GM21717 (cell line): ENCODE data around the gene PRCP.
"Not testable (repeated sequence)": the region's sequence is repeated elsewhere in the genome, so short reads cannot be mapped to it uniquely, and the experiment has no call there.

Experiments used
- ATAC-seq: cut with Tn5 transposase; IDR thresholded peaks from one replicate; pipeline ENCODE4 v1.9.1; 2021; ENCODE audit warnings: mild to moderate bottlenecking, moderate library complexity; ENCODE audit not compliant: unreplicated experiment

Gene PRCP

DNA sequence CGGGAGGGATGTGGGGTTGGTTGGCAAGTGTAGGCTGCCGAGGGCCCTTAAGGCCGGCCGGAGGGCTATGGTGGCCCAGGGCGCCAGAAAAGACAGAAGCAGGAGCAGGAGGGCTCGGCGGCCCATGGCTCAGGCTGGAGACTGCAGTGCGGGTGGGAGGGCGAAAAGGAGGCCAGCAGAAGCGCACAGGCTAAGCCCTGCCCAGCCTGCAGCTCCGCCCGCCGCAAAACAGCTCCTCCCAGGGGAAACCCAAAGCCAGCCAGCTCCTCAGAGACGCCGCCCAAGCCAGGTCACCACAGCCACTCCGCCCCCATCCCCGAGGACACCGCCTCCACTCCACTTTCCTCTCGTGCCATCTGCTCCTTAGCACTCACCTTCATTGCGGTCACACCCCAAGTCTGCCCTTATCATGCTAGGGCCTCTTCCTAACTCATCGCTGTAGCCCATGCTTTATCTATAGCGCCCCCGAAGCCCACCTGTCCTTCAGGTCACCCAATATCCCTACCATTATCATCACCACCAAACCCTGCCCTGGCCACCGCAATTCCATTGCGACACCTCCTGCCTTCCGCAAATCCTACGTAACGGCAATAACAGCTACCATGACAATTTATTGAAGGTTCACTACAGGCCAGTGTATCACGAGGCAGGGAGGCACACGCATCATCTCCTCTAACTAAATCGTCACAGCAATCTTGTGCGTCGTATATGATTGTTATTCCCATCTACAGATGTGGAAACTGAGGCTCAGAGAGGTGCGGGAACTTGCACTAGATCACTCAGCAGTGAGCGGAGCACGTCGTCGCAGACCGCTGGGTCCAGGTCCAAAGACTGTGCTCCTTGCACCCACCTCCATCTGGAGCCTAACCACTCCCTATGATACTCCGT is at the start of gene PRCP:
Gene PRCP (minus strand): TSS at position 154 of the 888 bp plus-strand sequence. CDS start 28 bp downstream, at position 126.
- ATAC-seq, result peak; percentile 88

DNA sequence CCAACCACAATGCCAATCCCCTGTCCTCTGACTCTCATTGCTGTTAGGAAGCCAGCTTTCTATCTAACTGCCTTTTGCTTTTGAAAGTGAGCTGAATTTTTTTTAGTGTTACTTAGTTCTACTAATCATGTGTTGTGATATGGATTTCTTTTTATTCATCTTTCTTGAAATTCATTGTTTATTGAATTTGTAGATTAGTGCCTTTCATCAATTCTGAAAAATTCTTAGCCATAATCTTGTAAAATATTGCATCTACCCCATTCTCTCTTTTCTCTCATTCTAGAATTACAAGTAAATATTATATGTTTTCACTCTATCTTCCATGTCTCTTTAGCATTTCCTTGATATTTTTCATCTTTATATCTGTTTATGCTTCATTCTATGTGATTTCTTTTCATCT is 49.1 kb upstream of the PRCP start:
- no peak for ATAC-seq

DNA sequence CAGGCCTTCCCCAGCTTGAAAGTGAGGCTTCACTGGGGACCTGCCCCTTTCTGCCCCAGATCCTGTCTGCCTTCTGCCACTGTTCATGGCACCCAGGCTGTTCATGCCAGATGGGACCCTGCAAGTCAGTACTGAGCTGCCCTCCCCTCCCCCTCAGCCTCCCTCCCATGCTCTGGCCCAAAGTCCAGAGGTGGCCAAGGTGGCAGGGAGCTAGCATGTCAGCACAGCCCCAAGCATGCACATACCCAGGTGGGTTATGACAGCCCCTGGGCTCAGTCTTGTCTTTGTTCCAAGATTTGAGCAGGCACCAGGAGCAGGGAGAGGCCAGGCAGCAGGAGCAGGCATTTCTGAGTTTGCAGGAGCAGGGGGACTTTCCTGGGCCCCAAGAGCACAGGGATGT is 45.5 kb upstream of the PRCP start:
- ATAC-seq, result no peak

DNA sequence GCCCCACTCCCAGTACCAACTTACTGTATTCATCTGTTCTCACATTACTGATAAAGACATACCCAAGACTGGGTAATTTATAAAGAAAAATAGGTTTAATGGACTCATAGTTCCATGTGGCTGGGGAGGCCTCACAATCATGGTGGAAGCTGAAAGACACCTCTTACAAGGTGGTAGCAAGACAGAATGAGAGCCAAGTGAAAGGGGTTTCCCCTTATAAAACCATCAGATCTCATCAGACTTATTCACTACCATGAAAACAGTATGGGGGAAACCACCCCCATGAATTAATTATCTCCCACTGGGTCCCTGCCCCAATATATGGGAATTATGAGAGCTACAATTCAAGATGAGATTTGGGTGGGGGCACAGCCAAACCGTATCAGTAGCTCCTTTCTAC is 44.8 kb upstream of the PRCP start:
- not testable (repeated sequence) for ATAC-seq

DNA sequence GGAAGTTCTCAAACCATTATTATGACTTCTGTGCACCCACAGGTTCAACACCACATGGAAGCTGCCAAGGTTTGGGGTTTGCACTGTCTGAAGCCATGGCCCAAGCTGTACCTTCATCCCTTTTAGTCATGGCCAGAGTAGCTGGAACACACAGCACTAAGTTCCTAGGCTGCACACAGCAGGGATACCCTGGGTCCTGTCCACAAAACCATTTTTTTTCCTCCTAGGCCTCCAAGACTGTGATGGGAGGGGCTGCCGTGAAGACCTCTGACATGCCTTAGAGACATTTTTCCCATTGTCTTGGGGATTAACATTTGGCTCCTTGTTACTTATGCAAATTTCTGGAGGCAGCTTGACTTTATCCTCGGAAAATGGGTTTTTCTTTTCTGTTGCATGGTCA is 44.0 kb upstream of the PRCP start:
- ATAC-seq, result no peak

DNA sequence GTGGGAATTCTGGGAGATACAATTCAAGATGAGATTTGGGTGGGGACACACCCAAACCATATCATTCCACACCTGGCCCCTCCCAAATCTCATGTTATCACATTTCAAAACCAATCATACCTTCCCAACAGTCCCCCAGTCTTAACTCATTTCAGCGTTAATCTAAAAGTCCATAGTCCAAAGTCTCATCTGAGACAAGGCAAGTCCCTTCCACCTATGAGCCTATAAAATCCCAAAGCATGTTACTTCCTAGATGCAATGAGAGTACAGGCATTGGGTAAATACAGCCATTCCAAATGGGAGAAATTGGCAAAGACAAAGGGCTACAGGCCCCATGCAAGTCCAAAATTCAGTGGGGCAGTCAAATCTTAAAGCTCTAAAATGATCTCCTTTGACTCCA is 43.2 kb upstream of the PRCP start:
- ATAC-seq, result not testable (repeated sequence)

DNA sequence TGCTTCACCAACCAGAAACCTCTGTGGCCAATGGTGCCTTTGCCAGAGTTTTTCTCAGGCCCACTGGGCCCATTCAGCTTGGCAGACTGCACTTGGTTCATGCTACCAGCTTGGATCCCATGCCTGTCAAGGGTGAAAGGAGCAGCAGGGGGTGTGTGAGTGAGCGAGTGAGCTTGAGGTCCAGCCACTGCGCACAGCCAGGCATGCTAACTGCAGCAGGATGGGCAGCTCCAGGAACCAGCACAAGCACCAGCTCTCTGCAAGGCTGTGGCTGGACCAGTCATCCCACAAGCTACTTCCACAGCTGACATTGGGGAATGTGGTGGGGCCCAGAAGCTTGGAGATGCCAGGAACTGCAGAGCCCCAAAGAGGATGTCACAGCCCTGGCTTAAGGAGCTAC is 42.1 kb upstream of the PRCP start:
- no peak for ATAC-seq

DNA sequence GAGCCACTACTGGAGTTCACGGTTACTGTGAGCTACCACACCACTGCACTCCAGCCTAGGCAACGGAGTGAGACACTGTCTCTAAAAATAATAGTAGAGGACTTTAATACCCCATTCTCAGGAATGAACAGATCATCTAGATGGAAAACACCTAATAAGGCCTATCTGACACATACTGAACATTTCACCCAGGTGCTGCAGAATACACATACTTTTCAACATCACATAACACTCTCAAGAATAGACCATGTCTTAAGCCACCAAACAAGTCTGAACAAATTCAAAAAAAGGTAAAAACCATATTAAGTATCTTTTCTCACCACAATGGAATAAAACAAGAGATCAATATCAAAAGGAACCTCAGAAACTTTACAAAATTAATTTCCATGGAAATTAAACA is 39.2 kb upstream of the PRCP start:
- ATAC-seq, result no peak

DNA sequence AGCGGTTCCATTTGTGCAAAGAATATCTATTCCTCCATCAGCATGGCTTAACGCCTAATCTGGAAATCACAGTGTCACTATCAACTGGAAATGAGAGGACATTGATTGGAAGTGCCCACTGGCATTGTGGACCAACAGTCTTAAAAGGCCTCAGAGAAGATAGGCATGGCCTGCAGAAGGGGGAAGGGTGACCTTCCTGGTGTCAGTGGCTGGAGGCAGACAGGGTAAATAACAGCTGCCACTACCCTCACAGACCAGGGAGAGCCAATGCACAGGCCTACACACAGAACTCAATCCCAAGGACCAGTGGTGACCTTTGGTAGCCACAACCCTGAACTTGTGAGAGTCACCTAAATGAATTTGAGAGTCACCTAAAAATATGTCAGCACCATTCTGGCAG is 37.3 kb upstream of the PRCP start:
- no peak for ATAC-seq

DNA sequence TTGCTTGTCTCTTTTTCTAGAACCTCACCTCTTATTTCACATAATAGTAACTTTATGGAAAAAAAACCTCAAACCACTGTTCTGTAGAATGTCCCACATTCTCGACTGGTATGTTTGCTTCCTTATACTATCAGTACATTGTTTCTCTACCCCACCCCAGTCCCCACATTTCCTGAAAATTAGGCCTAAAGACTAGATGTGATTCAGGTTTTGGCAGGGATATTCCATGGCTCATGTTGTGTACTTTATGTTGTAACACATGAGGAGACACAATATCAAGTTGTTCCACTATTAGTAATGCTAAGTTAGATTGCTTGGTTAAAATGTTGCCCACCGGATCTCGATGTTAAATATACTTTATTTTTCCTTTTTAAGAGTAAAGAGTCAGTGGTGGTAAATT is 36.0 kb upstream of the PRCP start:
- no peak for ATAC-seq

DNA sequence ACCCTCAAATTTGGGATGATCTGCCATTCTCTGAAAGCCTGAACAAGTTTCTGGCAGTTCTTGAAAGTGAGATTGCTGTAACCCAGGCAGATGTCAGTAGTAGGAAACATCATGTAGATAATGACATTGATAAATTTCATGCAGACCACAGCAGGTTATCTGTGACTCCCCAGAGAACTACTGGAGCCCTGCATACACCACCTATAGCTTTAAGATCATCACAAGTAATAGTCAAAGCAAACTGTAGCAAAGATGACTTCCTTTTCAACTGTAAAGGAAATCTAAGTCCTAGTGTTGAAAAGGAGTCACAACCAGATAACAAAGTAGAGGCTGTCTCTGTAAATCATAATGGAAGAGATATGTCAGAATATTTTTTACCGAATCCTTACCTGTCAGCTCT is 32.3 kb upstream of the PRCP start:
- no peak for ATAC-seq

DNA sequence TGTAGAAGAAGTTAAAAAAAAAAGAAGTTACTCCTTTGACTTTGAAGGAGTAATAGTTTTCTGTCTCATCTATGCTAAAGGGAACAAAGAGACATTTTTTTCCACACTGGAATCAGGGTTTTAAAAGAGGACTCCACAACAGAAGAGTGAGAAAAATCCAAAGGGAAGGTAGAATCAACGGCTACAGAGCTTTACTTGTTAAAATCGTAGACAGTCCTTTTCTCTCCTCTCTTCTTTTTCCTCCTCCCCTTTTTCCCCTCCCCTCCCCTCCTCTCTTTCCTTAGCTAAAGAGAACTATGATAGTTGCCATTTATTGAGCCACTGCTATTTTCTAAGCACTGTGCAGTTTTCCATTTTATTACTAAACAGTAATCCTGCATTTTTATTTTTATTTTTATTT is 30.5 kb upstream of the PRCP start:
- no peak for ATAC-seq

DNA sequence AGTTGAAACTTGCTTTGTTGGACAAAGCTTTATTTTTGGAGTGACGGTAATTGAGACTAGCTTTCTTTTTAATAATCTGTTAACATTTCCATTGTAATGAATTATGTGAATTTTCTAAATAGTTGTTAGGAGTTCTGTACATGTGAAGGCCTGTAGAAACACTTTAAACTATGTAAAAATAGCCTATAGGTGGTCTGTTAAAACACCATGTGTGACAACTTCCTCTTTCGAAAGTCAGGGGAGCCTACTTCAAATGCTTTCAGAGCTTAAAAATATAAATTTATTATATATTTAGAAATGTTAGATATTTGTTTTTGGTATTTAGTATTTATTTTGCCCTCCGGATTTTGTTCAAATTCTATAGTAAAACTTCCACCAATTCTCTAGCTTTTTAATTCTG is 30.0 kb upstream of the PRCP start:
- no peak for ATAC-seq

DNA sequence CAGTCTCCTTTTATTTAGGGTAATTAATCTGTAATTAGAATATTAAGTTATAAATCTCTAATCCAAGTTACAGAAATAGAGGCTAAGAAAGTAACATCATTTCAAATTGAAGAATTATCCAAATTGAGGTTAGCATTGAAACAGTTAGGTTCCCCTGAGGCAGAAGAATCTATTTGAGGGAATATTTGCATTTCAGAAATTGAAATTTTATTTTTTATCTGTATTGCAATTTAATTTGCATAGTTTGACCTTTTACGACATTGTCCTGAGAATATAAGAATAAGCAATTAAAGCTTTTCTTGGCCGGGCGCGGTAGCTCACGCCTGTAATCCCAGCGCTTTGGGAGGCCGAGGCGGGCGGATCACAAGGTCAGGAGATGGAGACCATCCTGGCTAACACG is 28.9 kb upstream of the PRCP start:
- ATAC-seq, result no peak

DNA sequence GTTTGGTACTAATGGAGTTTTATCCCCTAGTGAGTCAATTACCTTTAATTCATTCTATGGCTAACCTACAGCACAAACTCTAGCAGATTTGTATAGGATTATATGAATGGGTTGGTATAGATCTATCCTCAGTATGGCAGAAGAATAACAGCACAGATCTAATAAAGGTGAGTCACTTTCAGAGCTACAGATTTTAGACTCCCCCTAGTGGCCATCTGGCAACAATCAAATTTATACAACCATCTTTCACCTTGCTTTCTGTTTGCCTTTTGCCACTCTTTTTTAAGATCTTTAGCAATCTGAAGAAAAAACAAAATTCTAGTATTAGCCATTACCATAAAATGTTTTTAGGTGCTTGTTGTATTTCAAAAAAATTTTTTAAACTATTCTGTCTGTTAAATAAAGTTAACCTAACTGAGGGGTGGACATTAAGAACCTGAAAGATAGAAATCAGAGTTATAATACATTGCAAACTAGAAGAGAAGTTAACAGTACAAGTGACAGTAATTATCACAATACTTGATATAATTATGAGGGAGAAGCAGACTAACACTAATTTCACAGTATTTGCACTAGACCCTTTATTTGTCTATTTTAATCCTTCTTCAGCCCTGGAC is 27.1 kb upstream of the PRCP start:
- peak; percentile 74 for ATAC-seq

DNA sequence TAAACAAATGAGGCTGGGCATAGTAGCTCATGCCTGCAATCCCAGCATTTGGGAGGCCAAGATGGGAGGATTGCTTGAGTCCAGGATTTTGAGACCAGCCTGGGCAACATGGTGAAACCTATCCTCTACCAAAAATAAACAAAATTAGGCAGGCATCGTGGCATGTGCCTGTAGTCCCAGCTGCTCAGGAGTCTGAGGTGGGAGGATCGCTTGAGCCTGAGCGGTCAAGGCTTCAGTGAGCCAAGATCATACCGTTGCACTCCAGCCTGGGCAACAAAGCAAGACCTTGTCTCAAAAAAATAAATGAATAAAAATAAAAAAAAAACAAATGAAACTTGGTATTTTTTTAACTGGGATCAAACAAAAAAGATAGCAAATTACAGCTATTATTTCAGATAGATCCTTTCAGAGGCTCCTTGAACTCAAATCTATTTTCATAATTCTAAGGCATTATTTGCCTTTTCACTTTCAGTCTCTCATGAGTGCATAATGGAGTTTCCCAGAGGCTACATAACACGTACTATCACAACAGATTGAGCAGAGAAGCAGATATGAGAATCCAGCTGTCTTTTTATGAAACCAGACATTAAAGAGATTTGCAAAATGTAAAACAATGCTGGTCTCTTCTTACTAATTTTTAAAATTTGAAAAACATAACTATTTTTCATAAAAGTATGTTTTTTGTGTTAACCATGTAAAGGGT is 24.4 kb upstream of the PRCP start:
- ATAC-seq, result no peak

DNA sequence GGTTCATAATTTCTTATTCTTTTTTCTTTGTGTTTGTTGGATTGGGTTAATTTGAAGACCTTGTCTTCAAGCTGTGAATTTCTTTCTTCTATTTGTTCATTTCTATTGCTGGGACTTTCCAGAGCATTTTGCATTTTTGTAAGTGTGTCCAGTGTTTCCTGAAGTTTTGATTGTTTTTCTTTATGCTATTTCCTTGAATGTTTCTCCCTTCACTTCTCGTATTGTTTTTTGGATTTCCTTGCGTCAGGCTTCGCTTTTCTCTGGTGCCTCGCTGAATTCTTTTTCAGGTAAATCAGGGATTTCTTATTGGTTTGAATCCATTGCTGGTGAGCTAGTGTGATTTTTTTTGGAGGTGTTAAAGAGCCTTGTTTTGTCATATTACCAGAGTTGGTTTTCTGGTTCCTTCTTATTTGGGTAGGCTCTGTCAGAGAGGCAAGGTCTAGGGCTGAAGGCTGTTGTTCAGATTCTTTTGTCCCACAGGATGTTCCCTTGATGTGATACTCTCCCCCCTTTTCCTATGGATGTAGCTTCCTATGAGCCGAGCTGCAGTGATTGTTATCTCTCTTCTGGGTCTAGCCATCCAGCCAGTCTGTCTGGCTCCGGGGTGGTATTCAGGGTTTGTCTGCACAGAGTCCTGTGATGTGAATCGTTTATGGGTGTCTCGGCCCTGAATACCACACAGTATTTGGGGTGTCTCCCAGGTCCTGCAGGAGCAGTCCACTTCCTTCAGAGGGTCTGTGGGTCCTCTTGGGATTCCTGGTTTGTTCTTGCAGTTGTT is 22.4 kb upstream of the PRCP start:
- ATAC-seq, result not testable (repeated sequence)

DNA sequence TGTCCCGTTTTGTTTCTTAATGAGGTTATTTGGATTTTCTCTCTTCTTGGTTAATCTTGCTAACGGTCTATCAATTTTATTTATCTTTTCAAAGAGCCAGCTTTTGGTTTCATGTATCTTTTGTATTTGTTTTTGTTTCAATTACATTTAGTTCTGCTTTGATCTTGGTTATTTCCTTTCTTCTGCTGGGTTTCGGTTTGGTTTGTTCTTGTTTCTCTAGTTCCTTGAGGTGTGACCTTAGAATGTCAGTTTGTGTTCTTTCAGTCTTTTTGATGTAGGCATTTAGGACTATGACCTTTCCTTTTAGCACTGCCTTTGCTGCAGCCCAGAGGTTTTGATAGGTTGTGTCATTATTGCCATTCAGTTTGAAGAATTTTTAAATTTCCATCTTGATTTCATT is 20.0 kb upstream of the PRCP start:
- ATAC-seq, result not testable (repeated sequence)

DNA sequence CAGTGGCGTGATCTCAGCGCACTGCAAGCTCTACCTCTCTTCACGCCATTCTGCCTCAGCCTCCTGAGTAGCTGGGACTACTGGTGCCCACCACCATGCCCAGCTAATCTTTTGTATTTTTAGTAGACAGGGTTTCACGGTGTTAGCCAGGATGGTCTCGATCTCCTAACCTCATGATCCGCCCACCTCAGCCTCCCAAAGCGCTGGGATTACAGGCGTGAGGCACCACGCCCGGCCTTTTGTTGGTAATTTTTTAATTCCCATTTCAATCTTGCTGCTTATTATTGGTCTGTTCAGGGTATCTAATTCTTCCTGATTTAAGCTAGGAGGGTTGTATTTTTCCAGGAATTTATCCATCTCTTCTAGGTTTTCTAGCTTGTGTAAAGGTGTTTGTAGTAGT is 19.6 kb upstream of the PRCP start:
- not testable (repeated sequence) for ATAC-seq

DNA sequence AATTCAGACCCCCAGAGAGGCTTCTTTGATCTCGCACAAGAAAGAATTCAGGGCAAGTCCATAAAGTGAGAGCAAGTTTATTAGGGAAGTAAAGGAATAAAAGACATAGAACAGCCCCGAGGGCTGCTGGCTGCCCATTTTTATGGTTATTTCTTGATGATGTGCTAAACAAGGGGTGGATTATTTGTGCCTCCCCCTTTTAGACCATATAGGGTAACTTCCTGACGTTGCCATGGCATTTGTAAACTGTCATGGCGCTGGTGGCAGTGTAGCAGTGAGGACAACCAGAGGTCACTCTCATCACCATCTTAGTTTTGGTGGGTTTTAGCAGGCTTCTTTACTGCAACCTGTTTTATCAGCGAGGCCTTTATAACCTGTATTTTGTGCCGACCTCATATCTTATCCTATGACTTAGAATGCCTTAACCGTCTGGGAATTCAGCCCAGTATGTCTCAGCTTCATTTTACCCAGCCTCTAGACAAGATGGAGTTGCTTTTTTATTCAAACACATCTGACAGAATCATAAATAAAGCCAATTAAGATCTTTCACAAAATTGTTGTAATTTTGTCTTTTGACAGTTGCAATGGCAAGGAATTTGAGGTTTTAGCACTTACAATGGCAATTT is 8.9 kb upstream of the PRCP start:
- no peak for ATAC-seq

DNA sequence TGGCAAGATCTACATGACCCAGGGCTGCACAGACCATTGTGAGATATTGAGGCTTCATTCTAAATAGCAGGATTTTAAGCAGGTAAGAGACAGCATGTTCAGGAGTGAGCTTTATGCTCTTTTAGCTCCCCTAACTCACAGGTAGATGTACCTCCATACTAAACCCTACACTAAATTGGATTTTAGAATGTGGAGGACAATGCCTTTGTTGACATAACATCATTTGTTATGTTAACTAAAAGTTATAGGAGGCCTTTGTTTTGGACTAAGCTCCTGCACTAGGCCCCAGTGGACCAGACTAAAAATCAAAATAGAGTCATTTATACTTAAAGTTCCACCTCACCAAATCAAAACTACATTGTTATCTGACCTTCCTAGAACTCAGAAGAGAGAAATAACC is 8.1 kb upstream of the PRCP start:
- ATAC-seq, result no peak
